NCI-H187 treated with DMSO at 0.1 percent for 48 hours (cell line): ENCODE measurements around the gene TASOR.

ENCODE experiments used
- DNase-seq: peaks from one replicate; lab custom pipeline; 2025; lab: John Stamatoyannopoulos, UW

The TASOR gene

DNA sequence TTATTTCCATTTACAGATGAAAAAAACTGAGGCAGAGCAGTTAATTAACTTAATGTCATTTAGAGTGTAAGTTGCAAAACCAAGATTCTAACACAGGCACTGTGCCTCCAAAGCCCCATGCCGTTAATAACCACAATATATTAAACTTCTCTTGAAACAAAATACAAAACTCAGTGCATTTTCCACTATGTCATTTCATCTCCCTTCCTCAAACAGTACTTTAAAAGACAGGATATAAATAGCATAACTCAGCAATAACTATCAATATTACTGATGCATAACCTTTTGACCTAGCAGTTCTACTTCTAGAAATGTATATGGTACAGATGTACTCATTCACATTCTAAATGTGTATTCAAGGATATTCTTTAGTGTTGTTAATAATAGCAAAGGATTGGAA, 5.1 kb upstream of the TASOR start:
- DNase-seq = no peak

- DNase-seq = no peak
Measured at GRCh38 chr3:56684029-56684428, 964 bp upstream of the TASOR start.

DNA sequence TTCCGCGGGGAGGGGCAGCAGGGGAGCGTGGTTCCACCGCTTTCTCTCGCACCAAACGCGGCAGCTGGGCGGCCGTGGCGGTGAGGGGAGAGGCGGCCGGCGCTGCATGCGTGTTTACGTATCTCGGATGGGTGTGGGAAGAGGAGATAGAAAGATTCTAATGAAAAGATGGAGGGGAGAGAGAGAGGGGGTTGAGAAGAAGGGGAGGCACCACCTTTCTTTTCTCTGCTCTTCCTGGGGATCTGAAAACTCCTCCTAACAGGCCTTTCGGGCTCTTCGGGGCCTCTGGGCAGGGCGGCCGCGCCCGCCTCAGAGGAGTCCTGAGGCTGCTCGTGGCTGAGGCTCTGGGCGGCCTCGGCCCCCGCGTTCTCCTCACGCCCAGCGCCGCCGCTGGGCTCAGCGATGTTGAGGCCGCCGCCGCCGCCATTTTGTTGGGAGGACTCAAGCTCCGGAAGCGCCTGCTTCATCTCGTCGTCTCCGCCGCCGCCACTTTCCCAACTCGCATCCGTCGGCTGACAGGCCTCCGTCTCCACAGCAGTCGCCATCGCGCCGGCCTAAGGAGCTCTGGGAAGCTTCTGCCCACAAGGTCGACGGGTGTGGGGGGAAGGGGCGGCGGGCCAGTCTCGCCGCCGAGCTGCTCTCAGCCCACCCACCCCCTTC, 473 bp downstream of the TASOR start:
- no peak for DNase-seq

GRCh38 chr3:56681984-56682461, 1.0 kb downstream of the TASOR start:
- peak; percentile 3 for DNase-seq

DNA sequence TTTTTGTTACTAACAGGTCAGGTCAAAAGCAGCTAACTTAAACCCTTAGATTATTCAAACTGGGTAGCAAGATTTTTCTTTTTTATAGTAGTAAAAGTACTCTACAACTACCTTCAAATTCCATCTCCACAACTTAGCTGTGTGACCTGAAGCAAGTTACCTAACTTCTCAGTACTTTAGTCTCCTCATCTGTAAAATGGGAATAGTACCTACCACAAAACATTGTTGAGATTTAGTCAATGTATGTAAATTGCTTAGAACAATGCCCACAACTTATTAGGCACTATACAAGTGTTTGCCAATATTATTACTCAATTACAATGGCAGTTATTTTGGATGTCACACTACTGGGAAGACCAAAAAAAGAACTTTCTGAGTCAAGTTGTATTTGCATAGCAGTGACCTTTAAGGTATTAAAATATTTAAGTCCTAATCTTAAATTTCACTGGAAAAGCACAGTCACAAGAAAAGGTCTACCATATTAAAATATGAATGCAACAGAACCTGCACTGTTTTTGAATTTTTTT, 2.9 kb downstream of the TASOR start:
- no peak for DNase-seq

GRCh38 chr3:56677286-56677685, 5.8 kb downstream of the TASOR start:
- DNase-seq = no peak

DNA sequence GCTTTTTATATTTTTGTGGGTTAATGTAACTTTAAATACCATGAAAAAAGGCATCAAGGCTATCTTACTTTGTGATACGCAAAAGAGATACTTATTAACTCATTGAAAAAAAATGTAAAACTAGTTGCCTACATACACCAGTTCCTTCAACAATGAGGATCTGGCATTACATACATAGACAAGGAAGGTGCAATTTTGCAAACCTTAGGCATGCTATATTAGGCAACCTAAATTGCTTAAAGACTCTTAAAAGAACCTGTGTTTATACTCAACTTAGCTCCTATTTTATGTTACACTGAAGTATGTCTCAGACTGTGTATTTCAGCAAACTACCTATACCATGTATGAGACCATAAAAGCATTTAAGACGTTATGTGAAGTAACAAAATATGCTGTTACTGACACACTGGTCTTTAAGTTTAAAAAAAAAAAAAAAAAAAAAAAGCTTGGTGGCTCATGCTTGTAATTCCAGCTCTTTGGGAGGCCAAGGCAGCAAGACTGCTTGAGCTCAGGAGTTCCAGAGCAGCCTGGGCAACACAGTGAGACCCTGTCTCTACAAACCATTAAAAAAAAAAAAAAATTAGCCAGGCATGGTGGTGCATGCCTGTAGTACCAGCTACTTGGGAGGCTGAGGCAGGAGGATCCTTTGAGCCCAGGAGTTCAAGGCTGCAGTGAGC, 9.1 kb downstream of the TASOR start:
- DNase-seq = no peak

- DNase-seq = no peak
Measured at GRCh38 chr3:56667973-56668579, 15.0 kb downstream of the TASOR start.

DNA sequence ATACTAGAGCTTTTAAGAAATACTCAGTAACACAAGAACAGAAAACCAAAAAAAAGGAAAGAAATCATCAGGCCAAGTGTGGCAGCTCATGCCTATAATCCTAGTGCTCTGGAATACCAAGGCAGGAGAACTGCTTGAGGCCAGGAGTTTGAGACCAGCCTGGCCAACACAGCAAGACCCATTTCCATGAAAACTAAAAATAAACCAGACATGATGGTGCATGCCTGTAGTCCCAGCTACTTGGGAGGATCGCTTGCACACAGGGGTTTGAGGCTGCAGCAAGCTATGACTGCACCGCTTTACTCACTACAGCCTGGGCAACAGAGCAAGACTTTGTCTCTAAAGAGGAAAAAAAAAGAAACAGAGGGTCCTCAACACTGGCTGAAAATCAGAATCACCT, 18.2 kb downstream of the TASOR start:
- DNase-seq = no peak

DNA sequence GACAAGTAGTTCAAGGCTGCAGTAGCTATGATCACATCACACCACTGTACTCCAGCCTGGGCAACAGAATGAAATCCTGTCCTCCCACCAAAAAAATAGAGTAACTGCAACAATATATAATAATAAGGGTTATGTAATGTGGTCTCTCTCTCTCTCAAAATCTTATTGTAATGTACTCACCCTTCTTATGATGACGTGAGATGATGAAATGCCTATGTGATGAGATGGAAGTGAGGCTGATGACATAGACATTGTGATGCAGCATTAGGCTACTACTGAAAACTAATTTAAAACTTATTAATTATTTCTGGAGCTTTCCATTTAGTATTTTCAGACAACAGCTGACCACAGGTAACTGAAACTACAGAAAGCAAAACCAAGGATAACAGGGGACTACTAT, 27.4 kb downstream of the TASOR start:
- DNase-seq = no peak

GRCh38 chr3:56654460-56654859, 28.6 kb downstream of the TASOR start:
- DNase-seq = no peak

- DNase-seq = no peak
Measured at GRCh38 chr3:56645407-56645806, 37.7 kb downstream of the TASOR start.

DNA sequence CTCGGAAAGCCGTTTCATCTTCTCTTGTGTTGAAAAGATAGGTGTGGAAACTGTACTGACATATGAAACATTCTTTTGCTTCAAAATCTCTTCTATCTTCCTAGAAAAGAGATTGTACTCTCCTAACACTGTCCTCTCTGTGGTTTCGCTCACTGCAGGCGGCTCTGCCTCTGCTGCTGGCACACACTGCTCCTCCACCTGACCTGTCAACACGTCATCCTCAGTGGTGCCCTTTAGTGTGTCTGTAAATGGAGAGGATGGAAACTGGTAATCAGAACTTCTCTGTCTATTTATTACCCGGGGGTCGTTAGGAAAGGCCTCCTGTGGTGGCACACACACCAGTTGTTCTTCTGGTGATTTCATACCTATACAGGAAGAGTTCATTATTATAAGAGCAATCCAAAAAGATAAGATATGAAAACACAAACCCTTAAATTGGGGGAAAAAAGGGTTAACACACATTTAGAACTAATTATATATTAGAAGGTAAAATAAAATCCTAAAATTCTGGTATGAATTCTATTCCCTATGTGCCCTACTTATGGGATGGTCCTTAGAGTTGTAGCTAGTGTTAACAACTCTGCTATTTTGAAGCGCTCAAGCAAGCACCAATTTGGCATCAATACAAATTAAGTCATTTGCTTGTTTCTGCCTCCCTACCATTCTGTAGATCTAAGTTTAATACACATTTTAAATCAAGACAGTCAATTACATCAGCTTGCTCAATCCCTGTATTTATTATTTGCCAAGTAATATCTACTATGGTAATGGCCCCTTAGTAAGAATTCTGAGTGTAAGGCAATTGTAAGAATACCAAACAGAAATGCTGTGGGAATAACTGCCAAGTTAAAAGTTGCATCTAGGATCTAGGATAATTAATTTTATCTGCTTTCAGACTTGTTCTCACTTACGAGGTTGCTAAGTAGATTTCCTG, 49.2 kb downstream of the TASOR start:
- DNase-seq = no peak
